Small intestine (tissue), 16 donors: ENCODE data around the gene RAB37. TPM values are rescaled to one million over a fixed set of nuclear protein-coding genes. Genes with fewer than 3 reads are reported as not detected.

Source experiments
- DNase-seq, 2 donors: peaks; one replicate each; pipeline versions ENCODE4 v3.0.0 to v3.0.0-alpha.2; 2013
- FAIRE-seq: peaks from 2 replicates; lab custom pipeline; 2012; peaks lifted over from hg19 to GRCh38; lab: Jason Lieb, UNC
- H3K27ac ChIP-seq, 3 donors: one replicate each; pipeline ENCODE4 v1.5.1; 2013; ENCODE audit warnings: low read length in 2 of 3, mild to moderate bottlenecking in 2 of 3, control low read depth in 1 of 3, inconsistent platforms in 1 of 3, low read depth in 1 of 3, moderate library complexity in 1 of 3
- H3K27me3 ChIP-seq, 3 donors: one replicate each; pipeline ENCODE4 v1.6.1; 2013; ENCODE audit warnings: low read length in 3 of 3, inconsistent platforms in 1 of 3; ENCODE audit not compliant: control insufficient read depth in 3 of 3, insufficient read depth in 3 of 3
- H3K36me3 ChIP-seq, 3 donors: one replicate each; pipeline ENCODE4 v1.6.1; 2013; ENCODE audit warnings: low read length in 3 of 3, inconsistent platforms in 1 of 3, low read depth in 1 of 3, mild to moderate bottlenecking in 1 of 3, moderate library complexity in 1 of 3; ENCODE audit not compliant: control insufficient read depth in 3 of 3, insufficient read depth in 2 of 3
- H3K4me1 ChIP-seq, 3 donors: one replicate each; pipeline ENCODE4 v1.6.1; 2013; ENCODE audit warnings: low read length in 2 of 3, inconsistent platforms in 1 of 3, low read depth in 1 of 3, mild to moderate bottlenecking in 1 of 3, moderate library complexity in 1 of 3; ENCODE audit not compliant: control insufficient read depth in 3 of 3, insufficient read depth in 2 of 3
- H3K4me3 ChIP-seq, 3 donors: one replicate each; pipeline ENCODE4 v1.5.1; 2013; ENCODE audit warnings: low read length in 3 of 3, control low read depth in 1 of 3, inconsistent platforms in 1 of 3, low read depth in 1 of 3, mild to moderate bottlenecking in 1 of 3, moderate library complexity in 1 of 3
- H3K9me3 ChIP-seq, 2 donors: one replicate each; pipeline ENCODE4 v1.6.1; 2013; ENCODE audit warnings: low read depth in 1 of 2, low read length in 1 of 2; ENCODE audit not compliant: control insufficient read depth in 2 of 2, insufficient read depth in 1 of 2
- WGBS, 3 donors: extraction: QIAGEN DNeasy Blood & Tissue Kit; methylation state at CpG; one replicate each; pipeline ENCODE4 v1.1.7; 2013; 5-methylcytosine and 5-hydroxymethylcytosine counted together
- long read RNA-seq, 10 donors: transcript quantifications; one replicate each; lab custom pipeline, GENCODE V29; 2026
- polyA plus RNA-seq, 4 donors: library from polyadenylated mRNA; stranded (reverse) in 3 of 4; unstranded in 1 of 4; fragments of 200-250 nt in 3 of 4; fragments of 120-200 nt in 1 of 4; gene quantifications; one replicate each; pipeline versions ENCODE4 v1.2.1 to v1.2.3, GENCODE V29; 2013
- donor health status: healthy with polysubstance abuse.
- donor health status: control.
- donor health status: control.
- donor health status: Bipolar disorder and iron deficiency.
- donor health status: healthy.

RAB37 gene, protein sequence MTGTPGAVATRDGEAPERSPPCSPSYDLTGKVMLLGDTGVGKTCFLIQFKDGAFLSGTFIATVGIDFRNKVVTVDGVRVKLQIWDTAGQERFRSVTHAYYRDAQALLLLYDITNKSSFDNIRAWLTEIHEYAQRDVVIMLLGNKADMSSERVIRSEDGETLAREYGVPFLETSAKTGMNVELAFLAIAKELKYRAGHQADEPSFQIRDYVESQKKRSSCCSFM
- polyA plus RNA-seq = 10 to 100 TPM in 1 of 4 donors, 1 to 10 TPM in 3; 1.8 to 18.7 (median 4.1) TPM
- long read RNA-seq, donor 1 = 0 reads
- long read RNA-seq, donor 2 = 0 reads
- long read RNA-seq, donor 3 = 0 reads
- long read RNA-seq, donor 4 = 0 reads
- long read RNA-seq, donor 5 = 0 reads
- long read RNA-seq, donor 6, partial matches to known transcripts = 0 of 2 reads
- long read RNA-seq, donor 6, other reads (novel, unspliced or antisense) = 0 of 2 reads
- long read RNA-seq, donor 7, partial matches to known transcripts = 0 of 1 reads
- long read RNA-seq, donor 7, other reads (novel, unspliced or antisense) = 0 of 1 reads
- long read RNA-seq, donor 8 = 0 reads
- long read RNA-seq, donor 9 = 0 reads
- long read RNA-seq, donor 10, partial matches to known transcripts = 0 of 1 reads
- long read RNA-seq, donor 10, other reads (novel, unspliced or antisense) = 0 of 1 reads

DNA sequence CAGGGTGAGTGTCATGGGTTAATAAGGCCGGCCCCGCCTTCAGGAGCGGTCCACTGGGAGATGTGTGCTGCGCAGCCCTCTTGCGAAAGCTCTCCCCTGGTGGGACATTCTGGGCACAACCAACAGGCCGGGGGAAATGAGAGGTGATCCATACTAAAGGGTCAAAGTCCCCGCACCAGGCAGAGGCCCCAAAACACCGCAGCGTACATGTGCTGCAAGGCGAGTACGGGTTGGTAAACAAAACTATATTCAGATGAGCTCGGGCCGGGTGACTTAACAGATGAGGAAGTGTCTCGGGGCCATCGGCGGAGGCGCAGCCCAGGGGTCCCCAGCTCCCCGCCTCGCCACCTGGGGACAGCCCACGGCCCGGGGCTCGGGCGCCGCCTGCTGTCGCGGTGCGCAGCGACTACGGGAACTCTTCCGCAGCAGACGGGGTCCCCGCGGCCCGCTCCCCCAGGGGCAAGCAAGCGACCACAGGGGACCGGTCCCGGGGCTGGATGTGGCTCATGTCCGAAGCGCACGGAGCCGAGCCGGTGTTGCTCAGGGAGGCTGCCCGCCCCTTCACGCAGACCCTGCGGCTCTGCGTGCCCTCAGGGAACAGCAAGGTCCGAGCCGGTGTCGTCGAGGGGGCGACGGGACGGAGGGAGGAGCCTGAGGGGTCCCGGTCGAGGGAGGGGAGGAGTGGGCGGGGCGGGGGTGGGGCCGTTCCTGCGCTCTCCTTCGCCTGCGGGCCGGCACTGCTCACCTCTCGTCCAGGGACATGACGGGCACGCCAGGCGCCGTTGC, at the start of gene RAB37:
RAB37 (plus strand) TSS at position 744 of the 786 bp plus-strand sequence; CDS start at position 761, 17 bp downstream.
- Histone ChIP-seq H3K4me1 (peaks cover 0 to 38% (median 15%) of the 10 kb centered on the region in 3 donors), H3K27ac (peak within 1 kb of the TSS; percentile 24 to 70 (median 53)), H3K4me3 (peak within 1 kb of the TSS; percentile 38 to 52 (median 46)), H3K27me3 (peaks cover 0 to 13% (median 0%) of the 10 kb centered on the region in 3 donors), H3K36me3 (no peaks in the 10 kb centered on the region), H3K9me3 (no peaks in the 10 kb centered on the region)
- WGBS, 3 donors = 1 to 3% (median 2%) methylated on average over 42 to 67 of the region's 67 CpGs
- FAIRE-seq = no peak
- DNase-seq = peak; percentile 74 to 94

DNA sequence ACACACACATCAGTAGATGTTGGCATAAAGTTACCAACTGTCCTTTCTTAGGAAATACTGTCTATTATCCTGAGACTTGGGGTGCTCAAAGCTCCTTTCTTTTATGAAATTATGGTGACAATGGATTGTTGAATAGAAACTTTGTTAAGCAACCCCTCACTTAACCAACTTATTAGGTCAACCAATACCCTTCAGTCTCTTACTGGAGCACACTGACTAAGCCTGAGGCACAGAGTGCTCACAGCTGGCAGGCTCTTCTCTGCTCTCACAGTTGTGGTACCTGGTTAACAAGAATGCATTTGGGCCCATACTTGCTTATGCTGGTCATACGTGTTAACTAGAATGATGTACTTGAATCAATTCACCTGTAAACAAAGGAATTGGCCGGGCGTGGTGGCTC, 49.2 kb upstream of the RAB37 start:
- Histone ChIP-seq H3K27ac (no peak overlapping the region), H3K9me3 (no peaks in the 10 kb centered on the region), H3K27me3 (peaks cover 0 to 5% (median 0%) of the 10 kb centered on the region in 3 donors), H3K4me1 (no peaks in the 10 kb centered on the region), H3K36me3 (no peaks in the 10 kb centered on the region), H3K4me3 (no peak overlapping the region)
- FAIRE-seq (no peak), DNase-seq (no peak)
- 64 to 87% (median 81%) methylated on average over 3 of the region's 3 CpGs for WGBS, 3 donors

DNA sequence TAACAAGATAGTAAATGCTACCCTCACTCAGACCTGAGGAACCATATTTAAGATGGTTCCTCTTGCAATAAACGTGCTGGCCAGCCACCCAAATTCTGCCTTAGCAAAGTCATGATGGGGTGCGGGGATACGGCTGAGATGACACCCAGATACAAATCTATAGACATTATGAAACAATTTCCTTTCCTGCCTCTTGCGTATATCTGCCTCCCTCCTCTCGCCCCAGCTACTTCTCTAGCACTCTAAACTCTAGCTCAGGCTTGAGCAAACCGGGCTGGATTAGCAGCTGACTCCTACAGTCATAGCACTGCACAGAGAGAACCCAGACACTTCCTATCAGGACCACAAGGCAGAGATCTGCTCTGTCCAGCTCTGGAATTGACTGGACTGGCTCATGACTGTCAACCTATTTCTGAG, 46.6 kb upstream of the RAB37 start:
- no peaks in the 10 kb centered on the region for H3K36me3 ChIP-seq
- H3K9me3 ChIP-seq = no peaks in the 10 kb centered on the region
- WGBS, 3 donors = 64 to 70% (median 69%) methylated on average over 6 of the region's 6 CpGs
- FAIRE-seq (no peak), DNase-seq (no peak)
- peaks cover 0 to 5% (median 0%) of the 10 kb centered on the region in 3 donors for H3K27me3 ChIP-seq
- H3K27ac ChIP-seq = no peak overlapping the region
- H3K4me1 ChIP-seq = no peaks in the 10 kb centered on the region
- no peak overlapping the region for H3K4me3 ChIP-seq

DNA sequence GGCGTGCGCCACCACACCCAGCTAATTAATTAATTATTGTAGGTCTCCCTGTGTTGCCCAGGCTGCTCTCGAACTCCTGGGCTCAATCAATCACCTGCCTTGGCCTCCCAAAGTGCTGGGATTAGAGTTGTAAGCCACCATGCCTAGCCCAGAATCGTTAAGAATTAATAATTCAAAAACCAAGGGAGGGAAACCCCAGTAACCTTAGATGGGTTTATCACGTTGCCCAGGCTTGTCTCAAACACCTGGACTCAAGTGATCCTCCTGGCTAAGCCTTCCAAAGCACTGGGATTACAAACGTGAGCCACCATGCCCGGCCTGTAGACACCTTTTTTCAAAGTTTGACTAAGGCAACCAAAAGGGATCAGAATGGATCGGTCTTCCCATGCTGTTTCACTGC, 45.9 kb upstream of the RAB37 start:
- Histone ChIP-seq H3K4me3 (no peak overlapping the region), H3K27ac (no peak overlapping the region), H3K9me3 (no peaks in the 10 kb centered on the region), H3K4me1 (no peaks in the 10 kb centered on the region), H3K27me3 (peaks cover 0 to 7% (median 0%) of the 10 kb centered on the region in 3 donors), H3K36me3 (no peaks in the 10 kb centered on the region)
- 52 to 77% (median 60%) methylated on average over 8 of the region's 8 CpGs for WGBS, 3 donors
- DNase-seq = no peak
- FAIRE-seq = no peak

DNA sequence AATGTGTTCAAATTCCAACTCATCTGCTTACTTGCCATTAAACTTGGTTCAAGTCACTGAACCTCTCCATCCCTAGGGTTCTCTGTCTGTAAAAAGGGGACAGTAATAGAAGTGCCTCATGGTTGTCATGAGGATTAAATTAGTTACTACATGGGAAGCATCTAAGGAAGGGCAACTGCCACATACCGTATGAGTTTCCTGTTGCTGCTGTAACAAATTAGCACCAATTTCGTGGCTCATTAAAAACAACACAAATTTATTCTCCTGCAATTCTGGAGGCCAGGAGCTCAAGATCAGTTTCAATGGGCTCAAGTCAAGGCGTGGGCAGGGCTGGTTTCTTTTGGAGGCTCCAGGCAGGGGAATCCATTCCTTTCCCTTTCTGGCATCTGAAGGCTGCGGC, 43.0 kb upstream of the RAB37 start:
- 78 to 88% (median 87%) methylated on average over 4 of the region's 4 CpGs for WGBS, 3 donors
- Histone ChIP-seq H3K4me3 (no peak overlapping the region), H3K36me3 (no peaks in the 10 kb centered on the region), H3K9me3 (no peaks in the 10 kb centered on the region), H3K27me3 (peaks cover 0 to 8% (median 0%) of the 10 kb centered on the region in 3 donors), H3K27ac (no peak overlapping the region), H3K4me1 (no peaks in the 10 kb centered on the region)
- DNase-seq (no peak), FAIRE-seq (no peak)

DNA sequence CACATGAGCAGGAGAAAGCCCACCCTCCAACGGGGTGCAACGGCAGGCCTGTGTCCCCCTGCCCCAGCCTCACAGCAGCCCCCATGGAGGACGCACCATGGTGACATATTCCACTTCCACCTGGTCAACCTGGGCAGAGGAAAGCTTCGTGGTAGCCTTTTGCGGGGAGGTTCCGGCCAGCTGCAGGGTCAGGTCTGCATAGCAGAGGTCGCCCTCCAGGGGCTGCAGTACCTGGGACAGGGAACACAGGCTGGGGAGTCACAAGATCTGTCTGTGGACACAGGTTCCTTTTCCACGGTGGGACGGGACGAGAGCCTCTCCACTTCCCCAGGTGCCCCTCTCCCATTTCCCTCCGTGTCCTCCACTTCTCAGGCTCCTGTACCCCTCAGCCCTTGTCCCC, 41.4 kb upstream of the RAB37 start:
- 78 to 86% (median 83%) methylated on average over 11 of the region's 11 CpGs for WGBS, 3 donors
- Histone ChIP-seq H3K4me3 (no peak overlapping the region), H3K4me1 (no peaks in the 10 kb centered on the region), H3K36me3 (no peaks in the 10 kb centered on the region), H3K27me3 (peaks cover 0 to 7% (median 0%) of the 10 kb centered on the region in 3 donors), H3K9me3 (no peaks in the 10 kb centered on the region), H3K27ac (no peak overlapping the region)
- no peak for DNase-seq
- no peak for FAIRE-seq

DNA sequence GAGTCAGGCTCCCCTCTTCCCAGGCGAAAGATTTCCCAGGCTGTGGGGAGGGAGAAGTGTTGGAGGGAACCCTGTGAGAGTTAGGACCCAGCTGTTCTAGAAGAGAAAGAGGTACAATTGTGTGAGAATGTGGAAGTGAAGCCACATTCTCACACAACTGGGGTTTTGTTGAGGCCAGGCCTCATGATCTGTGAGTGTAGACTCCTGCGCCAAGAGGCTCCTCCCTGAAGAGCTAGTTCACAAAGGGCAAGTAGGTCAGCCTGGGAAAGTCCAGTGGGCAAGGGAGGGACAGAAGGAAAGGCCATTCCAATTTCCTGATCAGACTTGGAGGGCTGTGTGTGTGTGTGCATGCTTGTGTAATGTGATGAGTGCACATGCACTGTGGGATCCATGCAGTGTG, 39.5 kb upstream of the RAB37 start:
- Histone ChIP-seq H3K27me3 (peaks cover 0 to 5% (median 0%) of the 10 kb centered on the region in 3 donors), H3K9me3 (no peaks in the 10 kb centered on the region), H3K36me3 (no peaks in the 10 kb centered on the region), H3K4me3 (no peak overlapping the region), H3K4me1 (no peaks in the 10 kb centered on the region), H3K27ac (no peak overlapping the region)
- no peak for DNase-seq
- no peak for FAIRE-seq
- WGBS, 3 donors = 77 to 81% (median 80%) methylated on average over 2 of the region's 2 CpGs

DNA sequence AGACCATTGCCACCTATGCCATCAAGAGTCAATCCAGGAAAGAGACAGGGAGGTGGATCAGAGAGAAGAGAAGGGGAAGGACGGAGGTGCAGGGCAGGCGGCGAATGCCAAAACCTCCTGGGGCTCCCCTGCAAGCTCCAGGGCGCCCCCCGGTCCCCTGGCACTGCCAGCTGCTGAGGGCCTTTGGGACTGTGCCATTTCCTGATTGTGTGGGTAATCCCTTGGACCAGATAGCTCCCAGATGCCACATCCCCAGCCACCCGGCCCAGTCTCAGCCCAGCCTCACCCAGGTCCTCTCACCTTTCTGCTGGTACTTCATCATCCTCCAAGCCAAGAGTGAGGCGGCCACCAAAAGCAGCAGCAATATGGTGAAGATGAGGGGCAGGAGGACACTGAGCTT, 39.0 kb upstream of the RAB37 start:
- DNase-seq = no peak
- Histone ChIP-seq H3K4me1 (no peaks in the 10 kb centered on the region), H3K4me3 (no peak overlapping the region), H3K27me3 (peaks cover 0 to 5% (median 0%) of the 10 kb centered on the region in 3 donors), H3K27ac (no peak overlapping the region), H3K36me3 (no peaks in the 10 kb centered on the region), H3K9me3 (no peaks in the 10 kb centered on the region)
- WGBS, 3 donors = 66 to 89% (median 76%) methylated on average over 7 of the region's 7 CpGs
- FAIRE-seq = no peak
